HG03045 (cell line): ENCODE data around the gene TSHZ3.

Experiments used
- ATAC-seq: cut with Tn5 transposase; IDR thresholded peaks from one replicate; pipeline ENCODE4 v1.9.1; 2021; ENCODE audit warnings: mild to moderate bottlenecking, moderate library complexity; ENCODE audit not compliant: unreplicated experiment

The TSHZ3 gene

GRCh38 chr19:31289976-31290375 lies 59.3 kb downstream of the TSHZ3 start:
- ATAC-seq, result no peak

- ATAC-seq, result no peak
Observed at GRCh38 chr19:31289381-31289880, 59.8 kb downstream of the TSHZ3 start.

GRCh38 chr19:31286491-31286890 lies 62.7 kb downstream of the TSHZ3 start:
- no peak for ATAC-seq

- no peak for ATAC-seq
Observed at GRCh38 chr19:31285744-31286143, 63.5 kb downstream of the TSHZ3 start.

- no peak for ATAC-seq
Observed at GRCh38 chr19:31284621-31285020, 64.6 kb downstream of the TSHZ3 start.

GRCh38 chr19:31283701-31284100 lies 65.5 kb downstream of the TSHZ3 start:
- ATAC-seq, result no peak

GRCh38 chr19:31282346-31282745 lies 66.9 kb downstream of the TSHZ3 start:
- ATAC-seq, result no peak

GRCh38 chr19:31280287-31281006 lies 68.8 kb downstream of the TSHZ3 start:
- no peak for ATAC-seq

GRCh38 chr19:31279436-31279765 lies 69.8 kb downstream of the TSHZ3 start:
- ATAC-seq, result no peak

- ATAC-seq, result no peak
Observed at GRCh38 chr19:31278555-31279435, 70.4 kb downstream of the TSHZ3 start.

- no peak for ATAC-seq
Observed at GRCh38 chr19:31277516-31277915, 71.7 kb downstream of the TSHZ3 start.

- ATAC-seq, result no peak
Observed at GRCh38 chr19:31276831-31277230, 72.4 kb downstream of the TSHZ3 start.

- ATAC-seq, result no peak
Observed at GRCh38 chr19:31275068-31275334, 74.2 kb downstream of the TSHZ3 start.

GRCh38 chr19:31274251-31275067 lies 74.8 kb downstream of the TSHZ3 start:
- no peak for ATAC-seq

- ATAC-seq, result no peak
Observed at GRCh38 chr19:31272583-31273106, 76.6 kb downstream of the TSHZ3 start.

GRCh38 chr19:31271306-31271911 lies 77.8 kb downstream of the TSHZ3 start:
- no peak for ATAC-seq

GRCh38 chr19:31270897-31271296 lies 78.3 kb downstream of the TSHZ3 start:
- ATAC-seq, result no peak

- ATAC-seq, result no peak
Observed at GRCh38 chr19:31269425-31270127, 79.7 kb downstream of the TSHZ3 start.

- ATAC-seq, result no peak
Observed at GRCh38 chr19:31268751-31269383, 80.4 kb downstream of the TSHZ3 start.

- ATAC-seq, result no peak
Observed at GRCh38 chr19:31266731-31267130, 82.5 kb downstream of the TSHZ3 start.
